GM18867 (cell line): ENCODE data around the gene OPTC.
"Not testable (repeated sequence)": the region's sequence is repeated elsewhere in the genome, so short reads cannot be mapped to it uniquely, and the experiment has no call there.

Experiments
- ATAC-seq: cut with Tn5 transposase; IDR thresholded peaks from one replicate; pipeline ENCODE4 v1.9.1; 2021; ENCODE audit warnings: mild to moderate bottlenecking, moderate library complexity; ENCODE audit not compliant: unreplicated experiment

Gene OPTC

DNA sequence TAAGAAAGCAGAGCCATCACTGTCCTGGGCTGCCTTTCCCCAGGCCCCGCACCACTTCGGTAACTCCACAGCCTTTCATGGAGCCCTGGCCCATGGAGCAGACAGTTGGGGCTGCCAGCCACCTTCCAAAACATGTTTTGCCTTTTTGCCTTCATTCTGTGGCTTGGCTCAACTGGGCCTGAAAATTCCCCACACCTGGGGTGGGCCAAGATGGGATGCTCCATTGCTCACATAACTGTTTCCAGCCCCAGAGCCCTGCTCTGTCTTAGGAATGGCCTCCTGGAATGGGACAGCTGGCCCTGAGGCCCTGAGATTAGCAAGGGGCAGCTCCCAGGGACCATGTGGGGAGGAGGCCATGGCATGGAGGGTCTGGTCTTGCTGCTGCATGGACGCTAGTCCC lies 29.2 kb upstream of the OPTC start:
- no peak for ATAC-seq

- ATAC-seq = no peak
Observed at GRCh38 chr1:203465146-203465798, 28.7 kb upstream of the OPTC start.

DNA sequence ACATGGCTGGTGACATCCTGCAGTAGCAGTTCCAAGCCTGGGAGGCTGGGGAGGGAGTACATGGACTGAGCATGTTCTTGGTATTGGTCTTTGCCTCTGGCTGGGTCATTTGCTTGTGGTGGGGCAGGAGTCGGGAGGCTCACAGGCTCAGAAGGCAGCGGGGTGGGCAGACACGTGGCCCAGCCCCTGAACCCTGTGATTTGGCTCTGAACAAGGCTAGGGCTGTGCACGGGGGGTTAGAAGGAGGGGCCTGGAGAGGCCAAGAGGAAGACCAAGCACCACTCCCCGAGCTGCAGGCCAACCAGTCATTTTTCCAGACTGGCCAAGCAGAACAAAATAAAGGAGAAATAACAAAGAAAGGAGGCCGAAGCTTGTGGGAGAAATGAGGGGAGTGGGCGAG lies 28.0 kb upstream of the OPTC start:
- no peak for ATAC-seq

DNA sequence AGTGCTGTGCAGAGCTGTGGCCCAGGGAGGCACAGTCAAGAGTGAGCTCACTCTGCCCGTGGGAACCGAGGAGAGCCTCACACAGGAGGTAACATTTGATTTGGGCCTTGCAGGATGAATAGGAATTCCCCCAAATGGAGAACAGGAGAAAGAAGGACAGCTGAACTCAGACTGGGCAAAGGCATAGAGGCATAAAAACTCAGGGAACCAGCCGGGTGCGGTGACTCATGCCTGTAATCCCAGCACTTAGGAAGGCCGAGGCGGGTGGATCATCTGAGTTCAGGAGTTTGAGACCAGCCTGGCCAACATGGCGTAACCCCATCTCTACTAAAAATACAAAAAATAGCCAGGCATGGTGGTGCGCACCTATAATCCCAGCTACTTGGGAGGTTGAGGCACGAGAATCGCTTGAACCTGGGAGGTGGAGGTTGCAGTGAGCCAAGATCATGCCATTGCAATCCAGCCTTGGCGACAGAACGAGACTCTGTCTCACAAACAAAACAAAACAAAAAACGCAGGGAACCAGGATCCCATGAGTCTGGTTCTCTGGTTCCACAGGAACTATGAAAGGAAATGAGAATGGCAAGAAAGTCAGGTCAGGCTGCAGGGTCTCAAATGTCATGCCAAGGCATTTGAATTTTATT lies 26.9 kb upstream of the OPTC start:
- ATAC-seq = not testable (repeated sequence)

DNA sequence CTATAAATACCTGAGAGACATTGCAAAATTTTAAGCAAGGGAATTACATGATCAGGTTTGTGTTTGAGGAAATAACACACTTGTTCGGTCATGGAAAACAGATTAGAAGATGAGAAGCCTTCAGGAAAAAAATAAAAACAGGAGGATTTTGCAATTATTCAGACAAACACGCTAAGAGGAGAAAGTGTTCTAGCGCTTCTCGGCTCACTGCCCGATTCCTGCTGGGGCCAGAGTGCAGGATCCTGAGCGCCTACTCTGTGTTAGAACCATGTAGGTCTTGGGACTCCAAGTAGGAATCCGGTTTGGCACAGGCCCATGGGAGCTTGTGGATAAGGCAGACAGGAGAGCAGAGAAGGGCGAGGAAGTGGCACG lies 26.4 kb upstream of the OPTC start:
- ATAC-seq = no peak

DNA sequence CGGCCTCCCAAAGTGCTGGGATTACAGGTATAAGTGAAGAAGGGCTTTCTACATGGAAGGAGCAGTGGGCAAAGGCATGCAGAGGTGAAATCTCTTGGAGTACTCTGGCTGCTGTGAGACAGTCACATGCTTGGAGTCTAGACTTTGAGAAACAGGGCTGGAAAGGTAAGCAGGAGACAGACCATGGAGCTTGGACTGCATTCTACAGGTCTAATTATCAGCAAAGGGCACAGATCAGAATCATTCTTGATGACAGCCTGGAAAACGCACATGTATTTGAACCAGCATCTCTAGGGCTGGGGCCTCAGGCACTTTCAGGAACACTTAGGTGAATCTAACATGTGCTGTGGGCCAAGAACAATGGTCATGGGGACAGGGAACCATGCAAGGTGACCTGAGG lies 25.6 kb upstream of the OPTC start:
- ATAC-seq = no peak

DNA sequence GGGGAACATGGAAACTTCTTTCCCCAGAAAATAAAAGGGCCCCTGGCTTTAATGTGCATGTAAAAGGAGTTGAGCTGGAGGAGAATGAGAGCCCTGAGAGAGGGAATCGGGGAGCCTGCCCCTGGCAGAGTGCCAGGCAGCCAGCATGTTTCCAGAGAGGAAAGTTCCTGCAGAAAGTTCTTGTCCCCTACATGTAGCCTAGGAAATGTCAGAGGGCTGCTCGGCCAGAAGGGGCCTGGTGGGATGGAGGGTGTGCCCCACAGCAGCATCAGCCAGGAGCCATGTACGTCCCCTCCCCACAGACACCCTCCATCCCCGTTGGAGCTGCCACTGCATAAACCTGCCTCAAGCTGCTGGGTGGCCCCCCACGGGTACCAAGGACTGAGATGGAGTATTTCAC lies 23.7 kb upstream of the OPTC start:
- ATAC-seq = no peak

DNA sequence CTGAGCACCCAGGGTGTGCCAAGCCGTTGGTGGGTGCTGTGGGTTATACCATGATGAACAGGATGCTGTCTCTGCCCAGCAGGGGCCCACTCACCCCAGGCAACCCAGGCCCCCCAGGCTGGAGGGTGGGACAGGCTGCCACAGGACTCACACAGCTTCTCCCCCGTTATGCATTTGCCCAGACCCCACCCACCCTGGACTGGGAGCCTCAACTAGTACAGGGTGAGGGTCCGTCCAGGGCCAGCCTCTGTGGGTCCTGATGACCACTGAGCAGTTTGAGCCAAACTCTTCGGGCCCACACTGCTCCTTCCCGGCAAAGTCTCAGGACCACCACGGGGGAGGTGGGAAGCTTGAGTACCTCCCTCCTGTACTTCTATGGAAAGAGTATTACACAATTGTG lies 22.1 kb upstream of the OPTC start:
- no peak for ATAC-seq

- ATAC-seq = no peak
Observed at GRCh38 chr1:203473281-203473680, 20.7 kb upstream of the OPTC start.

- no peak for ATAC-seq
Observed at GRCh38 chr1:203473781-203474305, 20.1 kb upstream of the OPTC start.

DNA sequence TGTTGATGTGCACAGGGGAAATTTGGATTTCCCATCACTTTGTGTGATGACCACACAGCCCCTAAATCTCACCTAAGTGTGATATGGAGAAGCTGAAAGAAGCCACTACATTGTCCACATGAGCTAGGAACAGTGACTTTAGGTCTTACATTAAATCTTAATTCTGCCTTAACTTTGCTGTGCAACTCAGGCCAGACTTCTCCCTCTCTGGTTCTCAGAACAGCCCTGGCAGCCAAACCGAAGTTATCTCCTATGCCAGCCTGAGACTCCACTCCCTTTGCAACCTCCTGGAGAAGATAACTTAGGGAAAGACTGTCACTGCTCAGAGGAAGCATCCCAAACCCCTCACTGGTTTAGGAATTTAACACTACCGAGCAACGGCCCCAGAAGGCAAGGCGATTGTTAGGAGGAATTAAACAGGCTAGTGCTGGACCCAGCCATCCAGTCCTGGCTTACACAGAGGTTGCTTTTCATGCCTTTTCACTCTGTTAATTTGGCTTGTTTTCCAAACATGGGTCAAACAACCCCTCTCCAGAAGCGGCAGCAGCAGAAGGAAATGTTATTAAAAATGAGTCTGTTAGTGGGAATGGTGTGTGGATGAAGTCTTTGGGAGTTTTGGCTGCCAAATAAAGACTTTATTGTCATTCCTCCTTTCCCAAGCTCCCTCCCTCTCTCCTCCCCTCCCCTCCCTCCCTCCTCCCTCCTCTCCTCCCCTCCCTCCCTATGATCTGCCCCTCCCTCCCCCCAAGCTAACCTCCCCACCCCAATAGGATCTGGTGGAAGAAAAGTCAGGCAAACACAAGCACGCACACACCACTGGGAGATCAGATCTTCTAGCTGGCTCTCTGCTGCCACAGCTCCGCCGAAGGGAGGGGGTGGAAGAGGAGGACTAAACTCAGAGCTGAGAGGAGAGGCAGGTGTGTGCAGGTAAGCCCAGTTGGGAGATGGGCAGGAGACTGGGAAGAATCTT lies 18.7 kb upstream of the OPTC start, which contains the start of gene PRELP:
Gene PRELP (plus strand): TSS at position 795 of the 970 bp plus-strand sequence. CDS start 7,379 bp downstream, outside the sequence.
- no peak for ATAC-seq

- ATAC-seq = no peak
Observed at GRCh38 chr1:203476216-203476814, 17.6 kb upstream of the OPTC start.

DNA sequence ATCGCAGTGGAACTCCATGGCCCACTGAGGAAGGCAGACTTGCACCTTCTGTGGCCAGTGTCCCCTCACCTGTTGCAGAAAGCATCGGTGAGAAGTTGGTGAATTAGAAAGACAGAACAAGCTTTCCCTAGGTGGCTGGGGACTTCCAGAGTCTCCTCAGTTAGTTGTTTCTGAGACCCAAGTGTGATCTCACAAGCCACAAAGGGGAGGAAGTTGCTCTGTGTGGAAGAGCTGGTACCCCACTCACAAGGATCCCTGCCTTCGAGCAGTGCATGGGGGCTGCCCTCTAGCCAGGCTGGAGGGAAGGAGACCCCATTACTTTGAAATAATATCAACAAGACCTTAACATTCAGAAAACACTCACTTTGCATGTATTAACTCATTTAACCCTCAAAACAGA lies 16.2 kb upstream of the OPTC start:
- no peak for ATAC-seq

GRCh38 chr1:203478231-203478630 lies 15.7 kb upstream of the OPTC start:
- ATAC-seq = no peak

DNA sequence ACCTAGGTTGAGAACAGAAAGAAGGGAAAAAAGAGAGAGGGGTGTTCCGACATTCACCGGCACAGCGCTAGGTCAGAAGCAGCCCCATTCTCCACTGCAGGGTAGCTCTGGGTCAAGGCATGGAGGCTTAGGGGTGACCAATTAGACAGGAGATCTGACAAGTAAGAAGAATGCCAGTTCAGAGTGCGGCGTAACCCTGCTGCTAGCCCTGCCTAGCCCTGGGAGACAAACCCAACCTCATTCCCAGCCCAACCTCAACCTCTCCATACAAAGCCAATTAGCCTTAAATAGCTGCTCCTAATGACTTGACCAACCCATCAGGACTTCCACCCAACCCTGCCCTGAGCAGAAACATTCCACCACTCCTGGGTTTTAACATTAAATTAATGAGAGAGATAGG lies 15.0 kb upstream of the OPTC start:
- no peak for ATAC-seq

DNA sequence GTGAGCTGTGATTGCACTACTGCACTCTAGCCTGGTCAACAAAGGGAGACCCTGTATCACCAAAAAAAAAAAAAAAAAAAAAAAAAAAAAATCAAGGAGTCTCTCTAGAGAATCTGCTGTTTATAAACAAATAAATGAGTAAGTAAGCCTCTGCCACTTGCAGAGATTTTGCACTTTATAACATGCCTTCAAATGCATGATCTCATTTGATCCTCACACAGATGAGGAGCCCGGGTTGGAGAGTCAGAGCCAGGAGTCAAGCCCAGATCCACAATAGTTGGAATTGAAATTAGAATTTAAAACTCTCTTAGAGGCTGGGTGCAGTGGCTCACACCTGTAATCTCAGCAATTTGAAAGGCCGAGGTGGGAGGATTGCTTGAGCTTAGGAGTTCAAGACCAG lies 14.3 kb upstream of the OPTC start:
- no peak for ATAC-seq

- ATAC-seq = no peak
Observed at GRCh38 chr1:203480084-203480483, 13.9 kb upstream of the OPTC start.

- ATAC-seq = no peak
Observed at GRCh38 chr1:203480525-203481084, 13.3 kb upstream of the OPTC start.

DNA sequence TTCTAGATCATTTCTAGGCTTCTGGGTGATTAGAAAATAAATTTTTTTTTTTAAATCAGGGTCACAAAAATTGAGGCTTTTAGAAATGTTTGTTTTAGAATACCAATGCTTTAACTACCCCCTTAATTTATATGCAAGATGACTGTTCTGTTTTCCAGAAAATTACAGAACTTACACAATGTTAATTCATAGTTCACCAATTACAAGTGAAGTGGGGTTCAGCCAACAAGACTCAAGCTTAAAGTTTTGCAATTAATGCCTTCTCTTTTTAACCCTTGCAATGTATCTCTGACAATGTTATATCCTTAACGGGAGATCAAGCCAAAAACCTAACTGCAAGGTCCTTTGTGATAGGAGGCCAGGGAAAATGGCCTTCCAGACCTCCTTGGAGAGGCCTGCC lies 12.8 kb upstream of the OPTC start:
- ATAC-seq = no peak

DNA sequence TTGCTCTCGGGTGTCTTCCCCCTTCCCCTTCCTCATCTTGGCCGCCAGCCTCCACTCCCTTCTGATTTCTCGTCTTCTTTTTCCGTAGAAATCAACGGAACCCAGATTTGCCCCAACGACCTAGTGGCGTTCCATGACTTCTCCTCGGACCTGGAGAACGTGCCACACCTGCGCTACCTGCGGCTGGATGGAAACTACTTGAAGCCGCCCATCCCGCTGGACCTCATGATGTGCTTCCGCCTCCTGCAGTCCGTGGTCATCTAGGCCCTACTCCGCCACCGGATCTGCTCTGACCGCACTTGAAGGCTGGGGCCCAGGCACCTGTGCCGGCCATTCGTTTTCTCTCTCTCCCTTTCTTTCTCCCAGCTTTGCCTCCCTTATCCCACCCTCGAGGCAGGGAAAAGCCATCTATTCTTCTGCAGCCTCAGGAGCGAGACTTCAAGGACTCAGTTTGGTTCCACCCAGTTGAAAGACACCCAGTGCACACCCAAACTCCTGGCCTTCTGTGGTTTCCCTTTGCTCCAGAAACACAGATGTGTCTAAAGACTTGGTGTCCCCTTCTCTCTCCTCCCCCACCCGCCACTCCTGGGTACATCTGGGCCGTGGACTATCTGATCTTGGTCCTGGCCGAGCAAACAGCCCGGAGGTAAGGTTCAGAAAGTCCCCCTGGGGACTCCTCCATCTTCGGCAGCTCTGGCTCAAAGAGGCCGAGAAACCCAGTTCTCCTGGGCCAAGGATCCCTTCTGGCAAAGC lies 7.2 kb upstream of the OPTC start:
- ATAC-seq = no peak
